ENCODE data around the gene CCDC171. TPM values are rescaled to one million over a fixed set of nuclear protein-coding genes. Genes with fewer than 3 reads are reported as not detected.

Gene CCDC171
- total RNA-seq, 6 experiments from 2014 or later, result 0.42 to 0.80 (median 0.45) TPM

GRCh38 chr9:15722888-15723287 is 170.0 kb downstream of the CCDC171 start:
- intact Hi-C loops (cut with DNase I), result no loop called here
- no peaks in the 10 kb centered on the region for H3K27me3 ChIP-seq
- no peak overlapping the region for H3K4me3 ChIP-seq
- no peak for TF ChIP-seq CTCF (IDR thresholded peaks at IDR 0.05)
- TF ChIP-seq POLR2A (IDR thresholded peaks at IDR 0.05), result no peak
- 82% methylated on average over 5 of the region's 5 CpGs for WGBS (ENCODE audit: insufficient coverage, low coverage, low lambda C conversion rate, missing lambda C conversion rate)
- H3K9me3 ChIP-seq, result no peaks in the 10 kb centered on the region
- H3K27ac ChIP-seq, result no peak overlapping the region
- no peaks in the 10 kb centered on the region for H3K36me3 ChIP-seq
- ATAC-seq, result no peak
- H3K4me1 ChIP-seq, result no peaks in the 10 kb centered on the region
- DNase-seq, result no peak

DNA sequence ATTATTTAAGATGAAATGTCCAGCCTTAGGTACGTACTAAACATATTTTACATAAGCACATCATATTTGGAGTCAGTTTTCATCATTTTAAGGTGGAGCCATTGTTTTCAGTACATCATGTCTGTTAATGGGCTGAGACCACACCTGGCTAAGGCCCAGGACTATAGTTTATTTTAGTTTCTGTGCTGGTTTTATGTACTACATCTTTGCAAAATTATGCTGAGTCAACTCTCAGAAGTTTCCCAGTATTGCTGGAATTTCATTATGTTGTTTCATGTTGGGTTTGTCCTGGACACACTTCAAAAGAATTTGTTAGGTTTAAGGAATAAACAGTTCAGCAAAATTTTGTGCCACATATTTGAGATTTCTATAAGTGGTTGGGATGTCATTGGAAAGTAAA is 171.2 kb downstream of the CCDC171 start:
- Histone ChIP-seq H3K27ac (no peak overlapping the region), H3K36me3 (no peaks in the 10 kb centered on the region), H3K4me1 (no peaks in the 10 kb centered on the region), H3K27me3 (no peaks in the 10 kb centered on the region), H3K9me3 (no peaks in the 10 kb centered on the region), H3K4me3 (no peak overlapping the region)
- DNase-seq (no peak), ATAC-seq (no peak)
- intact Hi-C loops (cut with DNase I), result no loop called here
- WGBS (ENCODE audit: insufficient coverage, low coverage, low lambda C conversion rate, missing lambda C conversion rate), result 53% methylated on average over 1 of the region's 1 CpG
- TF ChIP-seq POLR2A (IDR thresholded peaks at IDR 0.05) (no peak), CTCF (IDR thresholded peaks at IDR 0.05) (no peak)

DNA sequence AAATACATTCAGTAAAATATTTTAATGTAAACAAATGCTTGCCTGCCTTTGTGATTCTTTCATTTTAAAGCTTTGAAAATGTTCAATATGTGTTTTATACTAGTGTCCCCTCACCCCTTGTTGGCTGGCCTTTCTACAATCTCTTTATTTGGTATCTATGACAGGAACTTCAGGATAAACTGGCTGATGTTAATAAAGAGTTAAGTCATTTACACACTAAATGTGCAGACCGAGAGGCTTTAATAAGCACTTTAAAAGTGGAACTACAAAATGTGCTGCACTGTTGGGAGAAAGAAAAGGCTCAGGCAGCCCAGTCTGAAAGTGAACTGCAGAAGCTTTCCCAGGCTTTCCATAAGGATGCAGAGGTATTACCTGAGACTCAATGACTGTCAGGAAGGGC is 171.8 kb downstream of the CCDC171 start:
- 56% methylated on average over 1 of the region's 1 CpG for WGBS (ENCODE audit: insufficient coverage, low coverage, low lambda C conversion rate, missing lambda C conversion rate)
- TF ChIP-seq CTCF (IDR thresholded peaks at IDR 0.05) (no peak), POLR2A (IDR thresholded peaks at IDR 0.05) (no peak)
- Histone ChIP-seq H3K36me3 (no peaks in the 10 kb centered on the region), H3K27me3 (no peaks in the 10 kb centered on the region), H3K9me3 (no peaks in the 10 kb centered on the region), H3K4me1 (no peaks in the 10 kb centered on the region), H3K27ac (no peak overlapping the region), H3K4me3 (no peak overlapping the region)
- no peak for ATAC-seq
- intact Hi-C loops (cut with DNase I), result no loop called here
- DNase-seq, result no peak

DNA sequence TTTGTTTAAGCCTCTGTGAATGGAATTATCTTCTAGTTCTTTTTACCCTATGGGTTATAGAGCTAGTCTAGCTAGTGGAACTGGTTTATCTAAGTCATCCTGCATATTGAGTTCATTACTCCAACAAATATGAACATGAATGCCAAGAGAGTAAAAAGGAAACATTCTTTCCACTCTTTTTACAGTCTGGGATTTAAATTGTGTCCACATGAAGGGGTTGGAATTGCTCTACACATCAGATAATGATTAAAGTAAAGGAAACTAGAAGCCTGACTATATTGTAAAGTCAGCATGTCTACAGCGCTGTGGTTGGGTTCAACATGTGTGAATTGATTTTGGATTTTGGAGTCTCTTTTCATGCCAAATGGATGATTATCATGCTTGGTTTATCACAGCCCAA is 173.1 kb downstream of the CCDC171 start:
- ATAC-seq, result no peak
- Histone ChIP-seq H3K27ac (no peak overlapping the region), H3K9me3 (no peaks in the 10 kb centered on the region), H3K4me3 (no peak overlapping the region), H3K36me3 (no peaks in the 10 kb centered on the region), H3K4me1 (no peaks in the 10 kb centered on the region), H3K27me3 (no peaks in the 10 kb centered on the region)
- no peak for DNase-seq
- intact Hi-C loops (cut with DNase I), result no loop called here
- TF ChIP-seq CTCF (IDR thresholded peaks at IDR 0.05) (no peak), POLR2A (IDR thresholded peaks at IDR 0.05) (no peak)
- 100% methylated on average over 1 of the region's 1 CpG for WGBS (ENCODE audit: insufficient coverage, low coverage, low lambda C conversion rate, missing lambda C conversion rate)

DNA sequence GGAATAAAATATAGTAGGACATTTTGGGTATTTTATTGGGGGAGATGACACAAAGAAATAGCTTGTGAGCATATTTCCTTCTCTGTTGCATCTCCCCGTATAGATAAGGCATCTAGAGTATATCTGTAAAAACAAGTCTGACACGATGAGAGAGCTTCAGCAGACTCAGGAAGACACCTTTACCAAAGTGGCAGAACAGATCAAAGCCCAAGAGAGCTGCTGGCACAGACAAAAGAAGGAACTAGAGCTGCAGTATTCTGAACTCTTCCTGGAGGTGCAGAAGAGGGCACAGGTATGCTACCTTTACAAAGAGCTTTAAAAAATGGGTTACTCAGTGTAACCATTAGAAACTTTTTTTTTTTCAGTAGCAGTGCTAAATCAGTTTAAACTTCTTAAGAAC is 176.7 kb downstream of the CCDC171 start:
- Histone ChIP-seq H3K4me3 (no peak overlapping the region), H3K4me1 (no peaks in the 10 kb centered on the region), H3K27me3 (no peaks in the 10 kb centered on the region), H3K9me3 (no peaks in the 10 kb centered on the region), H3K27ac (no peak overlapping the region), H3K36me3 (no peaks in the 10 kb centered on the region)
- no peak for ATAC-seq
- WGBS (ENCODE audit: insufficient coverage, low coverage, low lambda C conversion rate, missing lambda C conversion rate), result 69% methylated on average over 2 of the region's 2 CpGs
- no peak for DNase-seq
- TF ChIP-seq CTCF (IDR thresholded peaks at IDR 0.05), result no peak
- no peak for TF ChIP-seq POLR2A (IDR thresholded peaks at IDR 0.05)
- intact Hi-C loops (cut with DNase I), result no loop called here

Data from right lobe of liver (tissue), 6 donors.